ENCODE measurements around the gene ESR2.

ESR2 gene

GRCh38 chr14:64272019-64272418 lies 22.2 kb downstream of the ESR2 start:
- Histone ChIP-seq H2BK120ac (ENCODE audit: low read depth, low read length) (no peak overlapping the region), H3K14ac (ENCODE audit: low read length) (no peak overlapping the region), H3K4me2 (ENCODE audit: insufficient read depth, low read length, poor library complexity, severe bottlenecking) (no peak overlapping the region), H3K4me1 (ENCODE audit: control insufficient read depth in 2 of 2, insufficient read depth in 1 of 2, low read depth in 1 of 2, low read length in 2 of 2) (no peaks in the 10 kb centered on the region), H3K9ac (ENCODE audit: low read depth, low read length, poor library complexity) (no peak overlapping the region), H4K8ac (ENCODE audit: low read depth, low read length) (no peak overlapping the region), H3K27ac (replicated peaks; ENCODE audit: low read length) (no peak overlapping the region), H3K36me3 (replicated peaks in 1 of 2; ENCODE audit: control insufficient read depth in 2 of 2, insufficient read depth in 2 of 2, low read length in 2 of 2) (no peaks in the 10 kb centered on the region), H3K27me3 (ENCODE audit: control insufficient read depth in 3 of 3, insufficient read depth in 3 of 3, low read depth in 1 of 3, low read length in 3 of 3) (no peaks in the 10 kb centered on the region), H3K4me3 (ENCODE audit: low read length in 2 of 2) (no peak overlapping the region), H4K91ac (ENCODE audit: low read depth, low read length, poor library complexity) (no peak overlapping the region), H3K9me3 (replicated peaks in 1 of 2; ENCODE audit: control insufficient read depth in 2 of 2, insufficient read depth in 1 of 2, low read depth in 1 of 2, low read length in 2 of 2) (no peaks in the 10 kb centered on the region), H2AFZ (ENCODE audit: low read length) (no peak overlapping the region), H2AK5ac (ENCODE audit: low read depth, low read length) (no peak overlapping the region), H2BK15ac (ENCODE audit: low read length) (no peak overlapping the region), H3K79me1 (ENCODE audit: low read depth, low read length) (no peaks in the 10 kb centered on the region), H2BK12ac (ENCODE audit: low read length) (no peak overlapping the region), H3K4ac (ENCODE audit: low read length) (no peak overlapping the region), H3K23ac (ENCODE audit: low read depth, low read length, poor library complexity) (no peak overlapping the region), H3K18ac (ENCODE audit: low read length) (no peak overlapping the region), H2BK5ac (ENCODE audit: low read length) (no peak overlapping the region)
- DNase-seq (ENCODE audit: low spot score): no peak

GRCh38 chr14:64266239-64266638 lies 27.9 kb downstream of the ESR2 start:
- H4K8ac ChIP-seq (ENCODE audit: low read depth, low read length): no peak overlapping the region
- H3K79me1 ChIP-seq (ENCODE audit: low read depth, low read length): no peaks in the 10 kb centered on the region
- peak overlapping the region; percentile 25 for H2AFZ ChIP-seq (ENCODE audit: low read length)
- no CpG with 5 or more reads among the region's 2 CpGs for WGBS, 2 donors (ENCODE audit: extremely low coverage in 2 of 2, insufficient read length in 2 of 2, insufficient replicate concordance in 1 of 2)
- H3K27ac ChIP-seq (replicated peaks; ENCODE audit: low read length): no peak overlapping the region
- H3K14ac ChIP-seq (ENCODE audit: low read length): no peak overlapping the region
- no peak overlapping the region for H3K4me3 ChIP-seq (ENCODE audit: low read length in 2 of 2)
- no peak overlapping the region for H3K4ac ChIP-seq (ENCODE audit: low read length)
- no peak overlapping the region for H2BK12ac ChIP-seq (ENCODE audit: low read length)
- H3K4me2 ChIP-seq (ENCODE audit: insufficient read depth, low read length, poor library complexity, severe bottlenecking): no peak overlapping the region
- no peak overlapping the region for H4K91ac ChIP-seq (ENCODE audit: low read depth, low read length, poor library complexity)
- H3K27me3 ChIP-seq (ENCODE audit: control insufficient read depth in 3 of 3, insufficient read depth in 3 of 3, low read depth in 1 of 3, low read length in 3 of 3): no peaks in the 10 kb centered on the region
- H2BK15ac ChIP-seq (ENCODE audit: low read length): no peak overlapping the region
- no peak overlapping the region for H3K9ac ChIP-seq (ENCODE audit: low read depth, low read length, poor library complexity)
- H3K9me3 ChIP-seq (replicated peaks in 1 of 2; ENCODE audit: control insufficient read depth in 2 of 2, insufficient read depth in 1 of 2, low read depth in 1 of 2, low read length in 2 of 2): peaks cover 0 to 1% of the 10 kb centered on the region in 2 donors
- DNase-seq (ENCODE audit: low spot score): no peak
- no peak overlapping the region for H3K23ac ChIP-seq (ENCODE audit: low read depth, low read length, poor library complexity)
- H3K36me3 ChIP-seq (replicated peaks in 1 of 2; ENCODE audit: control insufficient read depth in 2 of 2, insufficient read depth in 2 of 2, low read length in 2 of 2): no peaks in the 10 kb centered on the region
- H2BK120ac ChIP-seq (ENCODE audit: low read depth, low read length): no peak overlapping the region
- H2AK5ac ChIP-seq (ENCODE audit: low read depth, low read length): no peak overlapping the region
- no peak overlapping the region for H2BK5ac ChIP-seq (ENCODE audit: low read length)
- no peak overlapping the region for H3K18ac ChIP-seq (ENCODE audit: low read length)
- peaks cover 0 to 4% of the 10 kb centered on the region in 2 donors for H3K4me1 ChIP-seq (ENCODE audit: control insufficient read depth in 2 of 2, insufficient read depth in 1 of 2, low read depth in 1 of 2, low read length in 2 of 2)

GRCh38 chr14:64265222-64265621 lies 28.9 kb downstream of the ESR2 start:
- Histone ChIP-seq H3K18ac (ENCODE audit: low read length) (no peak overlapping the region), H2BK120ac (ENCODE audit: low read depth, low read length) (no peak overlapping the region), H3K4ac (ENCODE audit: low read length) (no peak overlapping the region), H3K27me3 (ENCODE audit: control insufficient read depth in 3 of 3, insufficient read depth in 3 of 3, low read depth in 1 of 3, low read length in 3 of 3) (no peaks in the 10 kb centered on the region), H2BK5ac (ENCODE audit: low read length) (no peak overlapping the region), H2AFZ (ENCODE audit: low read length) (no peak overlapping the region), H3K27ac (replicated peaks; ENCODE audit: low read length) (no peak overlapping the region), H3K9me3 (replicated peaks in 1 of 2; ENCODE audit: control insufficient read depth in 2 of 2, insufficient read depth in 1 of 2, low read depth in 1 of 2, low read length in 2 of 2) (peaks cover 0 to 1% of the 10 kb centered on the region in 2 donors), H4K8ac (ENCODE audit: low read depth, low read length) (no peak overlapping the region), H3K4me3 (ENCODE audit: low read length in 2 of 2) (no peak overlapping the region), H3K4me2 (ENCODE audit: insufficient read depth, low read length, poor library complexity, severe bottlenecking) (no peak overlapping the region), H3K23ac (ENCODE audit: low read depth, low read length, poor library complexity) (no peak overlapping the region), H4K91ac (ENCODE audit: low read depth, low read length, poor library complexity) (no peak overlapping the region), H2AK5ac (ENCODE audit: low read depth, low read length) (no peak overlapping the region), H3K79me1 (ENCODE audit: low read depth, low read length) (no peaks in the 10 kb centered on the region), H3K14ac (ENCODE audit: low read length) (no peak overlapping the region), H3K9ac (ENCODE audit: low read depth, low read length, poor library complexity) (no peak overlapping the region), H2BK12ac (ENCODE audit: low read length) (peak overlapping the region; percentile 0), H3K4me1 (ENCODE audit: control insufficient read depth in 2 of 2, insufficient read depth in 1 of 2, low read depth in 1 of 2, low read length in 2 of 2) (peaks cover 0 to 4% of the 10 kb centered on the region in 2 donors), H3K36me3 (replicated peaks in 1 of 2; ENCODE audit: control insufficient read depth in 2 of 2, insufficient read depth in 2 of 2, low read length in 2 of 2) (no peaks in the 10 kb centered on the region), H2BK15ac (ENCODE audit: low read length) (no peak overlapping the region)
- no CpG with 5 or more reads among the region's 1 CpG for WGBS, 2 donors (ENCODE audit: extremely low coverage in 2 of 2, insufficient read length in 2 of 2, insufficient replicate concordance in 1 of 2)
- DNase-seq (ENCODE audit: low spot score): no peak

GRCh38 chr14:64260418-64260817 lies 33.8 kb downstream of the ESR2 start:
- H3K9me3 ChIP-seq (replicated peaks in 1 of 2; ENCODE audit: control insufficient read depth in 2 of 2, insufficient read depth in 1 of 2, low read depth in 1 of 2, low read length in 2 of 2): peaks cover 0 to 3% of the 10 kb centered on the region in 2 donors
- H3K4me1 ChIP-seq (ENCODE audit: control insufficient read depth in 2 of 2, insufficient read depth in 1 of 2, low read depth in 1 of 2, low read length in 2 of 2): peaks cover 0 to 2% of the 10 kb centered on the region in 2 donors
- H2BK120ac ChIP-seq (ENCODE audit: low read depth, low read length): no peak overlapping the region
- H3K27me3 ChIP-seq (ENCODE audit: control insufficient read depth in 3 of 3, insufficient read depth in 3 of 3, low read depth in 1 of 3, low read length in 3 of 3): no peaks in the 10 kb centered on the region
- H3K18ac ChIP-seq (ENCODE audit: low read length): no peak overlapping the region
- H3K79me1 ChIP-seq (ENCODE audit: low read depth, low read length): no peaks in the 10 kb centered on the region
- no peak overlapping the region for H2BK15ac ChIP-seq (ENCODE audit: low read length)
- H3K4ac ChIP-seq (ENCODE audit: low read length): no peak overlapping the region
- H4K91ac ChIP-seq (ENCODE audit: low read depth, low read length, poor library complexity): no peak overlapping the region
- no peak overlapping the region for H3K4me3 ChIP-seq (ENCODE audit: low read length in 2 of 2)
- H2BK12ac ChIP-seq (ENCODE audit: low read length): no peak overlapping the region
- no peak overlapping the region for H3K23ac ChIP-seq (ENCODE audit: low read depth, low read length, poor library complexity)
- no peak overlapping the region for H4K8ac ChIP-seq (ENCODE audit: low read depth, low read length)
- H3K14ac ChIP-seq (ENCODE audit: low read length): no peak overlapping the region
- H2AFZ ChIP-seq (ENCODE audit: low read length): no peak overlapping the region
- H3K9ac ChIP-seq (ENCODE audit: low read depth, low read length, poor library complexity): no peak overlapping the region
- H2BK5ac ChIP-seq (ENCODE audit: low read length): no peak overlapping the region
- no peak overlapping the region for H3K27ac ChIP-seq (replicated peaks; ENCODE audit: low read length)
- no CpG with 5 or more reads among the region's 21 CpGs for WGBS, 2 donors (ENCODE audit: extremely low coverage in 2 of 2, insufficient read length in 2 of 2, insufficient replicate concordance in 1 of 2)
- H3K4me2 ChIP-seq (ENCODE audit: insufficient read depth, low read length, poor library complexity, severe bottlenecking): no peak overlapping the region
- no peak overlapping the region for H2AK5ac ChIP-seq (ENCODE audit: low read depth, low read length)
- no peaks in the 10 kb centered on the region for H3K36me3 ChIP-seq (replicated peaks in 1 of 2; ENCODE audit: control insufficient read depth in 2 of 2, insufficient read depth in 2 of 2, low read length in 2 of 2)
- DNase-seq (ENCODE audit: low spot score): no peak

All from neuronal stem cell (in vitro differentiated cells).